ENCODE measurements around the gene PAFAH1B1.

GRCh38 chr17:2680961-2681360 is 87.5 kb downstream of the PAFAH1B1 start:
- TF ChIP-seq POLR2AphosphoS5 (IDR thresholded peaks at IDR 0.05; ENCODE audit: low read depth, low read length): no peak
- TF ChIP-seq TAF1 (IDR thresholded peaks at IDR 0.05; ENCODE audit: borderline replicate concordance, insufficient read depth, low read length): no peak
- no peak for TF ChIP-seq SIN3A (IDR thresholded peaks at IDR 0.05; ENCODE audit: borderline replicate concordance, insufficient read depth, low read length)
- TF ChIP-seq REST (IDR thresholded peaks at IDR 0.05; ENCODE audit: insufficient read depth in 1 of 2, low read depth in 2 of 2, low read length in 2 of 2): no peak
- TF ChIP-seq FOXP2 (optimal IDR thresholded peaks at IDR 0.05; ENCODE audit: borderline replicate concordance, extremely low read depth, extremely low read length, insufficient read depth): no peak
